Neural cell (in vitro differentiated cells): ENCODE data around the gene OSCP1. TPM values are rescaled to one million over a fixed set of nuclear protein-coding genes. Genes with fewer than 3 reads are reported as not detected.

Experiments
- H2AFZ ChIP-seq: fragments of 200-600, 300-800 bp; sonication (generic), shearing (Covaris generic); 2 replicates; pipeline ENCODE4 v1.6.0; 2014; ENCODE audit warnings: low read depth, mild to moderate bottlenecking, antibody characterized with exemption, low read length, moderate library complexity
- H3F3A ChIP-seq: fragments of 200-600 bp; shearing (Covaris generic); 2 replicates; pipeline ENCODE4 v1.6.1; 2016; ENCODE audit warnings: mild to moderate bottlenecking, moderate library complexity, mixed read lengths, antibody characterized with exemption, low read length; ENCODE audit not compliant: insufficient read depth, poor library complexity, severe bottlenecking
- H3K27ac ChIP-seq: fragments of 200-600, 300-800 bp; sonication (generic), shearing (Covaris generic); 2 replicates; pipeline ENCODE4 v1.5.1; 2014; ENCODE audit warnings: mild to moderate bottlenecking, low read length, moderate library complexity
- H3K27me3 ChIP-seq: fragments of 300-800, 200-600 bp; sonication (generic), shearing (Covaris generic); 2 replicates; pipeline ENCODE4 v1.6.0; 2014; ENCODE audit warnings: mild to moderate bottlenecking, low read depth, low read length, moderate library complexity; ENCODE audit not compliant: insufficient read depth
- H3K36me3 ChIP-seq: fragments of 300-800, 200-600 bp; sonication (generic), shearing (Covaris generic); 2 replicates; pipeline ENCODE4 v1.5.1; 2014; ENCODE audit warnings: mild to moderate bottlenecking, antibody characterized with exemption, low read length, moderate library complexity; ENCODE audit not compliant: insufficient read depth
- H3K4me2 ChIP-seq: fragments of 300-800, 200-600 bp; sonication (generic), shearing (Covaris generic); 2 replicates; pipeline ENCODE4 v1.6.0; 2014; ENCODE audit warnings: mild to moderate bottlenecking, low read length
- H3K4me3 ChIP-seq: fragments of 300-800, 200-600 bp; sonication (generic), shearing (Covaris generic); 2 replicates; pipeline ENCODE4 v1.5.1; 2014; ENCODE audit warnings: mild to moderate bottlenecking, low read length, moderate library complexity
- H3K79me2 ChIP-seq: fragments of 200-600 bp; shearing (Covaris generic); replicated peaks from 2 replicates; pipeline ENCODE4 v1.6.0; 2014; ENCODE audit warnings: mild to moderate bottlenecking, low read length, moderate library complexity; ENCODE audit not compliant: insufficient read depth
- H3K9ac ChIP-seq: fragments of 300-800, 200-600 bp; sonication (generic), shearing (Covaris generic); 2 replicates; pipeline ENCODE4 v1.6.1; 2016; ENCODE audit warnings: mild to moderate bottlenecking, low read length, mixed read lengths
- H3K9me2 ChIP-seq: fragments of 200-600 bp; shearing (Covaris generic); 2 replicates; pipeline ENCODE4 v1.6.1; 2016; ENCODE audit warnings: mild to moderate bottlenecking, low read length, mixed read lengths; ENCODE audit not compliant: insufficient read depth
- H3K9me3 ChIP-seq: fragments of 200-600, 300-800 bp; sonication (generic), shearing (Covaris generic); 2 replicates; pipeline ENCODE4 v1.6.1; 2016; ENCODE audit warnings: mild to moderate bottlenecking, mixed run types, low read length, moderate library complexity, mixed read lengths
- H4K20me1 ChIP-seq: fragments of 200-600 bp; shearing (Covaris generic); 2 replicates; pipeline ENCODE4 v1.6.1; 2016; ENCODE audit warnings: mild to moderate bottlenecking, mixed run types; ENCODE audit not compliant: insufficient read depth
- CTCF ChIP-seq: fragments of 450-650 bp; IDR thresholded peaks from 2 replicates; pipeline ENCODE4 v1.5.1; 2014; ENCODE audit warnings: antibody characterized with exemption, mild to moderate bottlenecking, moderate library complexity; ENCODE audit not compliant: poor library complexity, severe bottlenecking
- EP300 ChIP-seq: fragments of 450-650 bp; conservative IDR thresholded peaks from 2 replicates; pipeline ENCODE4 v1.6.1; 2014; ENCODE audit warnings: antibody characterized with exemption, mild to moderate bottlenecking, moderate library complexity; ENCODE audit not compliant: poor library complexity, severe bottlenecking
- EZH2 ChIP-seq: fragments of 200-600, 300-800 bp; shearing (Covaris generic), sonication (generic); IDR thresholded peaks from 2 replicates; pipeline ENCODE4 v1.6.1; 2014; ENCODE audit warnings: antibody characterized with exemption, low read length, borderline replicate concordance, mild to moderate bottlenecking; ENCODE audit not compliant: insufficient read depth, poor library complexity, severe bottlenecking
- MXI1 ChIP-seq: fragments of 450-650 bp; conservative IDR thresholded peaks from 2 replicates; pipeline ENCODE4 v1.6.1; 2014; ENCODE audit warnings: antibody characterized with exemption, mild to moderate bottlenecking; ENCODE audit not compliant: poor library complexity, severe bottlenecking
- POLR2AphosphoS5 ChIP-seq: IDR thresholded peaks from 2 replicates; pipeline ENCODE4 v1.6.1; 2012
- RAD21 ChIP-seq: fragments of 450-650 bp; conservative IDR thresholded peaks from 2 replicates; pipeline ENCODE4 v1.6.1; 2014; ENCODE audit warnings: antibody characterized with exemption, mild to moderate bottlenecking, moderate library complexity
- REST ChIP-seq: IDR thresholded peaks from 2 replicates; pipeline ENCODE4 v1.6.1; 2012; ENCODE audit warnings: borderline replicate concordance
- SMC3 ChIP-seq: fragments of 450-650 bp; conservative IDR thresholded peaks from 2 replicates; pipeline ENCODE4 v1.6.1; 2014; ENCODE audit warnings: antibody characterized with exemption, mild to moderate bottlenecking, moderate library complexity; ENCODE audit not compliant: poor library complexity
- polyA plus RNA-seq: library from polyadenylated mRNA; depleted of rRNA; stranded (reverse); fragments of >200 nt; gene quantifications from 2 replicates; pipeline ENCODE4 v1.2.3, GENCODE V29; 2014

OSCP1 gene
- polyA plus RNA-seq, 1 donor from 2014 or later = 20.7 TPM

DNA sequence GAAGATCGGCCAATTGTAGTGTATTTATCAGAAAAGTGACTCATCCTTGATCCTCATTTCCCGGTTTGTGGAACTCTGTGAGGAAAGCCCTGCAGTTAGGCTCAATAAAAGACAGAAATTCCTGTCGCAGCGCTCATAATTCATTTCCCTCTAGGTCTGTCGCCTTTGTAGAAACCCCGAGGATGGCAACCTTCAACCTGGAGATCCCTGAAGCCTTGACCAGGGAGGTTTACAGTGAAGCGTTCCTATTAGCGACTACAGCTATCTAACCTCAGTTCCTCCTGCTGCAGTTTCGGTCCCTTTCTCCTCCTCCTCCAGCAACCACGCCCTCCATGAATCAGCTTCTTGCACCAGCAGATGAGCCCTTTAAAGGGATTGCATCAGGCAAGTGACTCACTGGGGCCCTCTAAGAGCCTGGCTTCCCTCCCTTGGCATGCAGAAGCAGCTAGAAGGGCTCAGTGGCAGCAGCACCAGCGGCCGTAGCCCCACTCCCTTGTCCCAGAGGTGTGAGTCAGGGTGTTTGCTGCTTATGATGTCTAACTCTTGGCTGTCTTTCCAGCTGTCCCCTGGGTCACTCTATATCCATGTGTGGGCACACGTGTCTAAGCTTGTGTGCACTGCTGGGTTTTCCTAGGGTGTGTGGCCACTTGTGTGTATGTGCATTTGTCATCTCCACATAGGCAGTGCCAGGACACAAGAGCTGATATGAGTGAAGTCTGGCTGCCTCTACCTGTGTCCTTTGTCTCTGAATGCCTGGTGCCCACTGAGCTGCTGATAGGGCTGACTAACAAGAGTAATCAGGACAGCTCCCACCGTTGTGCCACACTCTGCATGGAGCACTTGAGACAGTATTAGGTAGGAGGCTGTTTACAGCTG is 63.7 kb downstream of the OSCP1 start:
- no peaks in the 10 kb centered on the region for H3K27me3 ChIP-seq
- peak; percentile 0 for TF ChIP-seq POLR2AphosphoS5
- no peak for TF ChIP-seq CTCF
- peak; percentile 59 for TF ChIP-seq REST
- TF ChIP-seq EZH2 = no peak
- TF ChIP-seq RAD21 = no peak
- H3K27ac ChIP-seq = peak overlapping the region; percentile 67
- peaks cover 6% of the 10 kb centered on the region for H3F3A ChIP-seq
- H3K9ac ChIP-seq = peak overlapping the region; percentile 63
- H4K20me1 ChIP-seq = no peaks in the 10 kb centered on the region
- H2AFZ ChIP-seq = peak overlapping the region; percentile 81
- no peaks in the 10 kb centered on the region for H3K9me2 ChIP-seq
- no peaks in the 10 kb centered on the region for H3K36me3 ChIP-seq
- peak overlapping the region; percentile 81 for H3K4me2 ChIP-seq
- H3K4me3 ChIP-seq = peak overlapping the region; percentile 67
- H3K79me2 ChIP-seq = peaks cover 21% of the 10 kb centered on the region
- no peaks in the 10 kb centered on the region for H3K9me3 ChIP-seq

GRCh38 chr1:36385410-36386264 is 64.6 kb downstream of the OSCP1 start, which contains the start of gene STK40:
Gene STK40, minus strand, starts transcription at chr1:36385924. Its CDS starts 24,592 bp downstream, at chr1:36361332.
- TF ChIP-seq MXI1 (peak; percentile 57), SMC3 (no peak), POLR2AphosphoS5 (peak; percentile 88), CTCF (no peak), EP300 (peak; percentile 19)
- Histone ChIP-seq H3F3A (peaks cover 6% of the 10 kb centered on the region), H3K9ac (peak within 1 kb of the TSS; percentile 89), H3K9me2 (no peaks in the 10 kb centered on the region), H3K4me3 (peak within 1 kb of the TSS; percentile 99), H3K79me2 (peaks cover 21% of the 10 kb centered on the region), H2AFZ (peak within 1 kb of the TSS; percentile 81), H3K27ac (peak within 1 kb of the TSS; percentile 85), H3K9me3 (no peaks in the 10 kb centered on the region), H3K4me2 (peak within 1 kb of the TSS; percentile 81), H3K27me3 (no peaks in the 10 kb centered on the region), H4K20me1 (no peaks in the 10 kb centered on the region), H3K36me3 (no peaks in the 10 kb centered on the region)
